Stimulated activated CD8-positive, alpha-beta memory T cell treated with anti-CD3 and anti-CD28 coated beads, Interleukin-15, amount 100 ng/mL, for 48 hours (primary cell): ENCODE results near the gene TRIM46.
"Not testable (repeated sequence)": the region's sequence is repeated elsewhere in the genome, so short reads cannot be mapped to it uniquely, and the experiment has no call there.

Experiments
- DNase-seq, 2 donors: peaks; one replicate each; pipeline ENCODE4 v3.0.0-alpha.2; 2020; ENCODE audit warnings: low read depth in 2 of 2

The TRIM46 gene

GRCh38 chr1:155205035-155205434 lies 31.4 kb downstream of the TRIM46 start:
- DNase-seq, result no peak

- no peak for DNase-seq
Measured at GRCh38 chr1:155205969-155206593, 32.4 kb downstream of the TRIM46 start.

- peak; percentile 80 to 83 for DNase-seq
Measured at GRCh38 chr1:155206891-155207805, 33.5 kb downstream of the TRIM46 start.

- DNase-seq, result no peak
Measured at GRCh38 chr1:155207806-155208540, 34.3 kb downstream of the TRIM46 start, which contains the start of gene THBS3. Gene THBS3 (minus strand): TSS chr1:155207897. CDS start chr1:155207876, 21 bp downstream.

- peak; percentile 85 to 91 for DNase-seq
Measured at GRCh38 chr1:155208541-155209311, 35.1 kb downstream of the TRIM46 start, which contains the start of gene MTX1. Gene MTX1 (plus strand): TSS chr1:155208695. CDS start chr1:155208805, 110 bp downstream.

- DNase-seq, result no peak
Measured at GRCh38 chr1:155209312-155209721, 35.7 kb downstream of the TRIM46 start.

- DNase-seq, result no peak
Measured at GRCh38 chr1:155210314-155211104, 36.9 kb downstream of the TRIM46 start.

GRCh38 chr1:155211381-155212050 lies 37.9 kb downstream of the TRIM46 start:
- not testable (repeated sequence) for DNase-seq

GRCh38 chr1:155212051-155212440 lies 38.4 kb downstream of the TRIM46 start:
- DNase-seq, result not testable (repeated sequence)

GRCh38 chr1:155214702-155215101 lies 41.1 kb downstream of the TRIM46 start:
- not testable (repeated sequence) for DNase-seq

GRCh38 chr1:155218854-155219591 lies 45.4 kb downstream of the TRIM46 start:
- no peak for DNase-seq

GRCh38 chr1:155219592-155220031 lies 46.0 kb downstream of the TRIM46 start:
- no peak for DNase-seq

GRCh38 chr1:155220211-155220965 lies 46.7 kb downstream of the TRIM46 start:
- DNase-seq, result not testable (repeated sequence)

GRCh38 chr1:155223047-155223446 lies 49.4 kb downstream of the TRIM46 start:
- DNase-seq, result no peak

GRCh38 chr1:155225404-155225759 lies 51.7 kb downstream of the TRIM46 start:
- DNase-seq, result not testable (repeated sequence)

GRCh38 chr1:155226188-155226909 lies 52.7 kb downstream of the TRIM46 start:
- peak; percentile 56 to 84 for DNase-seq

- DNase-seq, result peak; percentile 34 to 61
Measured at GRCh38 chr1:155226910-155227260, 53.2 kb downstream of the TRIM46 start.
